Spleen (tissue), 7 donors: ENCODE results near the gene PI4K2A.

Experiments
- POLR2A ChIP-seq, 3 donors: fragments of 450-650 bp; IDR thresholded peaks; one replicate each; pipeline ENCODE4 v1.5.1; 2017; ENCODE audit warnings: antibody characterized with exemption in 3 of 3, mild to moderate bottlenecking in 1 of 3
- POLR2AphosphoS5 ChIP-seq, 3 donors: sonication (generic); formaldehyde crosslinking; IDR thresholded peaks; one replicate each; pipeline ENCODE4 v1.5.1; 2017; ENCODE audit warnings: antibody characterized with exemption in 3 of 3
- TF ChIP-seq, protein P1 (sequence below), 11 experiments: fragments of 200-600 bp in 7 of 11; fragments of 450-650 bp in 4 of 11; sonication (generic) in 4 of 11; IDR thresholded peaks in 8 of 11; conservative IDR thresholded peaks in 3 of 11; 1 replicate in 7 of 11; 2 replicates in 4 of 11; pipeline versions ENCODE4 v1.4.0 to v1.8.0; 2016 to 2021; ENCODE audit warnings: antibody characterized with exemption in 11 of 11, inconsistent platforms in 4 of 11, mild to moderate bottlenecking in 1 of 11
- donor health status: DM: no; HTN: no; CAD: no; lungs with moderate emphysema.
- donor health status: DM: no; HTN: no; CAD: no.
- donor health status: DM: no; HTN: no; CAD: no.

- TF ChIP-seq, protein P1, sequence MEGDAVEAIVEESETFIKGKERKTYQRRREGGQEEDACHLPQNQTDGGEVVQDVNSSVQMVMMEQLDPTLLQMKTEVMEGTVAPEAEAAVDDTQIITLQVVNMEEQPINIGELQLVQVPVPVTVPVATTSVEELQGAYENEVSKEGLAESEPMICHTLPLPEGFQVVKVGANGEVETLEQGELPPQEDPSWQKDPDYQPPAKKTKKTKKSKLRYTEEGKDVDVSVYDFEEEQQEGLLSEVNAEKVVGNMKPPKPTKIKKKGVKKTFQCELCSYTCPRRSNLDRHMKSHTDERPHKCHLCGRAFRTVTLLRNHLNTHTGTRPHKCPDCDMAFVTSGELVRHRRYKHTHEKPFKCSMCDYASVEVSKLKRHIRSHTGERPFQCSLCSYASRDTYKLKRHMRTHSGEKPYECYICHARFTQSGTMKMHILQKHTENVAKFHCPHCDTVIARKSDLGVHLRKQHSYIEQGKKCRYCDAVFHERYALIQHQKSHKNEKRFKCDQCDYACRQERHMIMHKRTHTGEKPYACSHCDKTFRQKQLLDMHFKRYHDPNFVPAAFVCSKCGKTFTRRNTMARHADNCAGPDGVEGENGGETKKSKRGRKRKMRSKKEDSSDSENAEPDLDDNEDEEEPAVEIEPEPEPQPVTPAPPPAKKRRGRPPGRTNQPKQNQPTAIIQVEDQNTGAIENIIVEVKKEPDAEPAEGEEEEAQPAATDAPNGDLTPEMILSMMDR (IDR thresholded peaks at IDR 0.05 in 8 of 11, conservative IDR thresholded peaks at IDR 0.05 in 3 of 11), result no peak
- no peak for TF ChIP-seq POLR2AphosphoS5 (IDR thresholded peaks at IDR 0.05)
- TF ChIP-seq POLR2A (IDR thresholded peaks at IDR 0.05), result no peak
Measured at GRCh38 chr10:97707134-97707861, 66.8 kb downstream of the PI4K2A start.
